RWPE1 (cell line): ENCODE data around the gene CDY2A.
"Not testable (repeated sequence)": the region's sequence is repeated elsewhere in the genome, so short reads cannot be mapped to it uniquely, and the experiment has no call there.

Experiments used
- CTCF ChIA-PET: fragments of 350-600 bp; sonication (Branson Sonifier 250); formaldehyde crosslinking; extraction: SDS; loops from one replicate; lab custom pipeline; 2021; lab: Yijun Ruan, JAX
- POLR2A ChIA-PET: fragments of 400-600 bp; formaldehyde crosslinking; extraction: SDS; loops from one replicate; lab custom pipeline; 2020; ENCODE audit warnings: antibody characterized with exemption; ENCODE audit not compliant: low non-redundant PET; lab: Yijun Ruan, JAX
- DNase-seq: peaks from one replicate; pipeline ENCODE4 v3.0.0; 2012; ENCODE audit warnings: low spot score
- H3K27ac ChIP-seq: fragments of 450-650 bp; 2 replicates; pipeline ENCODE4 v1.5.1; 2017

The CDY2A gene, protein sequence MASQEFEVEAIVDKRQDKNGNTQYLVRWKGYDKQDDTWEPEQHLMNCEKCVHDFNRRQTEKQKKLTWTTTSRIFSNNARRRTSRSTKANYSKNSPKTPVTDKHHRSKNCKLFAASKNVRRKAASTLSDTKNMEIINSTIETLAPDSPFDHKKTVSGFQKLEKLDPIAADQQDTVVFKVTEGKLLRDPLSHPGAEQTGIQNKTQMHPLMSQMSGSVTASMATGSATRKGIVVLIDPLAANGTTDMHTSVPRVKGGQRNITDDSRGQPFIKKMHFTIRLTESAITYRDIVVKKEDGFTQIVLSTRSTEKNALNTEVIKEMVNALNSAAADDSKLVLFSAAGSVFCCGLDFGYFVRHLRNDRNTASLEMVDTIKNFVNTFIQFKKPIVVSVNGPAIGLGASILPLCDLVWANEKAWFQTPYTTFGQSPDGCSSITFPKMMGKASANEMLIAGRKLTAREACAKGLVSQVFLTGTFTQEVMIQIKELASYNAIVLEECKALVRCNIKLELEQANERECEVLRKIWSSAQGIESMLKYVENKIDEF

DNA sequence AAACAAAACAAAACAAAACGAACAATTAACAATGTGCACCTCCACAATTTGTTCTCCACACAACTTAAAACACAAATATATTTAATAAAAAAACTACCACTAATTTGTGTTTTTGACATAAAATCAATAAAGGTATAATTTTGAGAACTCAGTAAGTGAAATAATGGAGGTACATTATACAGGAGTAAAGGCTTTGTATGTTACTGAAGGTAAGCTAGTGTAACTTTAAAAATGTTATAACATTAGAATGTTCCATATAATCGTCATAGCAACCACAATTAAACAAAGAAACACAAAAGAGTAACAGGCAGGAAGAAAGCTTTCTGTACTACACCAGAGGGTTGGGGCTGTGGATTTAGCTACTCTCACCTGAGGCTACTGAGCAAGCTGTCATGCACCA, at the start of gene CDY2A:
TSS of gene CDY2A (plus strand) at position 301 of the 400 bp plus-strand sequence. CDS start 328 bp downstream, outside the sequence.
- POLR2A ChIA-PET, DNase-seq, CTCF ChIA-PET, H3K27ac ChIP-seq: not testable (repeated sequence)

- CTCF ChIA-PET, H3K27ac ChIP-seq, POLR2A ChIA-PET, DNase-seq: not testable (repeated sequence)
These were observed 28.0 kb upstream of the CDY2A start for GRCh38 chrY:17997586-17997985.

- DNase-seq, result not testable (repeated sequence)
These were observed 27.3 kb upstream of the CDY2A start for GRCh38 chrY:17998266-17998665.

GRCh38 chrY:18023897-18024296, 1.7 kb upstream of the CDY2A start:
- CTCF ChIA-PET, DNase-seq, POLR2A ChIA-PET, H3K27ac ChIP-seq: not testable (repeated sequence)

More at GRCh38 chrY:17998266-17998665, 27.3 kb upstream of the CDY2A start:
- H3K27ac ChIP-seq, POLR2A ChIA-PET, CTCF ChIA-PET: not testable (repeated sequence)

DNA sequence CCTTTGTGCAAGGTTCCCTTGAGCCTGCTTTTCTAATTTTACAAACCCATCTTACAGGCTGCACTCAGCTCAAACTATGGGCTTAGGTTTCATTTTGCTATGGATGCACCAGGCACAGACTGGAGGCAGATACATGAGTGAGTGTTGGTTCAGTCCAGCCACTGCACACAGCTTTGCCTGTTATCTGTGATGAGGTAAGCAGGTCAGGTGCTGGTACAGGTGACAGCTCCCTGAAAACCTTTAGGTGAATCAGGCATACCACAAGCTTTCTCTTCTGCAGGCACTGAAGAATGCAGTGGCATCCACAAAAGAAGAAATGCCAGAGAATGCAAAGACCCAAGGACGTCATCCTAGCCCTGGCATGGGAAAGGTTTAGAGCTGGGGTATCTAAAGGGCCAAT, 3.3 kb downstream of the CDY2A start:
- CTCF ChIA-PET, DNase-seq, POLR2A ChIA-PET, H3K27ac ChIP-seq: not testable (repeated sequence)

- POLR2A ChIA-PET, DNase-seq, H3K27ac ChIP-seq, CTCF ChIA-PET: not testable (repeated sequence)
These were observed 4.6 kb downstream of the CDY2A start for GRCh38 chrY:18030178-18030577.

DNA sequence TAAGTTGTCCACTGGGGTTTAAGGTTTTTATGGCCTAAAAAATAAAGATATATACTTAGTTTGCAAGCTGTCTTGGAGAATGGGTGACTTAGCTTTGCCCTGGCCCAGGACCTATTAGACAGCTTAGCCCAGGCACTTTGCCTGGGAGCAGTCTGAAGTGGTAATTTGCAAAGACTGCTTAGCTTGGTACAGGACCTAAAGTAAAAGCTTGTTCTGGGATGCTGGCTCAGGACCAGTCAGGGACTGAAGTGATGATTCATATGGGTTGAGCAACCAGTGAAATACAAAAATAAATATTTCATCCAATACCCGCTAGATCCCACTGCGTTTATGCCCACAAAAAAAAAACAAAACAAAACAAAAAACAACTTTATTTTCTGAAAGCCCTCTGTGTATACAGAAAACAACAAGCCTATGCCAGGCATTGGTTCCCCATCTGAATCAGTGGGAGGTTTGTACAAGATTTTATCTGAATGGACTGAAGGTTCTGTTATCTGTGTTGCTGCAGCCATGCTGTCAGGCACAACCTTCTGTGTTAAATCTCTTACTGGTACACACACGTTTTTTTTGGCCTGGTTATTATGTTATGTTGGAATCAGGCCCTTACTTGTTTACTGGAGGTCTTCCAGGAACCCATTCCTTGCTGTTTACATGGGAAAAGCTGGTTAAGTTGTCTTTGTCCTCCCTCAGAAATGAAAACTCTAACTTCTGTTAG, 8.7 kb downstream of the CDY2A start:
- POLR2A ChIA-PET, result not testable (repeated sequence)

GRCh38 chrY:18034864-18035263, 9.3 kb downstream of the CDY2A start:
- H3K27ac ChIP-seq, CTCF ChIA-PET, DNase-seq, POLR2A ChIA-PET: not testable (repeated sequence)

More for the DNA sequence above, 8.7 kb downstream of the CDY2A start:
- H3K27ac ChIP-seq, DNase-seq, CTCF ChIA-PET: not testable (repeated sequence)

GRCh38 chrY:18044990-18045389, 19.4 kb downstream of the CDY2A start:
- POLR2A ChIA-PET, DNase-seq, H3K27ac ChIP-seq, CTCF ChIA-PET: not testable (repeated sequence)

GRCh38 chrY:18048149-18049040, 22.8 kb downstream of the CDY2A start:
- DNase-seq, POLR2A ChIA-PET, CTCF ChIA-PET, H3K27ac ChIP-seq: not testable (repeated sequence)

- DNase-seq, H3K27ac ChIP-seq, POLR2A ChIA-PET, CTCF ChIA-PET: not testable (repeated sequence)
These were observed 23.5 kb downstream of the CDY2A start for GRCh38 chrY:18049061-18049460.

DNA sequence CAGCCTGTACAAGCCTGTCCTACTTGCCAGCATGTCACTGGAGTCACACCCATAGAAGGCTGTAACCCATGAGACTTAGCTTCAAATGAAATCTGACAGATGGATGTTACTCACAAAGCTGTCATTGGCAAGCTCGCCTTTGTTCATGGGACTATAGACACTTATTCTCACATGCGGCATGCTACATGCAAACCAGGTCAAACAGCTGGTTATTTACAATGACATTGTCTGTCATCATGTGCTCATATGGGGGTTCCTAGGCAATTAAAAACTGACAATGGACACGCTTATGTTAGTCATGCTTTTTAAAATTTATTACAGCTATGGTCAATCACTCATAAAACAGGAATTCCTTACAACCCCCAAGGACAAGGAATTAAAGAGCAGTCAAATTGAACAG, 30.9 kb downstream of the CDY2A start:
- POLR2A ChIA-PET, DNase-seq, H3K27ac ChIP-seq, CTCF ChIA-PET: not testable (repeated sequence)

DNA sequence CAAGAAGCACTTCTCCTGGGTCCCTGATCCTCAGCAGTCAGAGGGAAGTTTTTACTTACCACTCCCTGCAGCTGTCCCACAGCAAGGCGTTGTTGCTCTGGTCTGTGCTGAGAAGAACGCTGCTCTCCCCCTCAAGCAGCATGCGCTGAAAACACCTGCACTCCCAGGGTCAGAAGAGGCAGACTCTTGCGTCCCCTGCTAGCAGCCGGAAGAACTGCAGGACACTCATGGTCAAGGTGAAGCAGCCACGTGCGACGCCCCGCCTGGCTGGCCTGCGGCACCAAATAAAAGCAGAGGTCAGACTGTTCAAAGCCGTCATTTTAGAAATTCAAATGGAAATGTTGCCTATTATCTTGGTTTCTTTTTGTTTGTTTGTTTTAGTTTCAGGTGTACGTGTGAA, 47.9 kb downstream of the CDY2A start:
- DNase-seq, CTCF ChIA-PET, POLR2A ChIA-PET, H3K27ac ChIP-seq: not testable (repeated sequence)
